IMR-90 (cell line): Measurements from ENCODE around the gene PIK3C2B. TPM values are rescaled to one million over a fixed set of nuclear protein-coding genes. Genes with fewer than 3 reads are reported as not detected.

Experiments
- ATAC-seq: fragments of 200-7000 bp; cut with Tn5 transposase; 2 replicates; pipeline ENCODE4 v1.9.1; 2020; ENCODE audit warnings: low read depth, mild to moderate bottlenecking, moderate library complexity
- BruUV-seq: library from RNA; stranded (reverse); fragments of 400-500 nt; replicated peaks from 2 replicates; lab custom pipeline; 2021; lab: Mats Ljungman, UMichigan
- CTCF ChIA-PET: fragments of 300-600 bp; formaldehyde crosslinking; extraction: SDS; loops from one replicate; lab custom pipeline; 2021; ENCODE audit warnings: antibody characterized with exemption; lab: Yijun Ruan, JAX
- POLR2A ChIA-PET: fragments of 300-600 bp; sonication (Branson Sonifier 250); formaldehyde crosslinking; loops from one replicate; lab custom pipeline; 2022; ENCODE audit warnings: antibody characterized with exemption; ENCODE audit not compliant: unreplicated experiment; lab: Charles Lee
- DNase-seq: peaks from one replicate; pipeline ENCODE4 v3.0.0; 2013
- H2AFZ ChIP-seq: replicated peaks from 2 replicates; pipeline ENCODE3; 2013; ENCODE audit warnings: low read length, mild to moderate bottlenecking; ENCODE audit not compliant: poor library complexity
- H2AK5ac ChIP-seq: 2 replicates; pipeline ENCODE4 v1.6.1; 2013; ENCODE audit warnings: low read depth, low read length, inconsistent platforms
- H2AK9ac ChIP-seq: replicated peaks from 2 replicates; pipeline ENCODE3; 2013; ENCODE audit warnings: mild to moderate bottlenecking, low read depth, low read length, moderate library complexity; ENCODE audit not compliant: poor library complexity
- H2BK120ac ChIP-seq: 2 replicates; pipeline ENCODE4 v1.6.1; 2013; ENCODE audit warnings: low read depth, low read length, inconsistent platforms
- H2BK15ac ChIP-seq: 3 replicates; pipeline ENCODE4 v1.6.1; 2013; ENCODE audit warnings: low read depth, low read length, inconsistent platforms
- H2BK20ac ChIP-seq: 2 replicates; pipeline ENCODE4 v1.6.1; 2013; ENCODE audit warnings: low read depth, mild to moderate bottlenecking, inconsistent platforms, low read length, moderate library complexity
- H2BK5ac ChIP-seq: 2 replicates; pipeline ENCODE4 v1.6.1; 2013; ENCODE audit warnings: mild to moderate bottlenecking, low read depth, low read length, inconsistent platforms; ENCODE audit not compliant: poor library complexity, severe bottlenecking
- H3K14ac ChIP-seq: replicated peaks from 2 replicates; pipeline ENCODE4 v1.6.1; 2013; ENCODE audit warnings: low read depth, low read length, inconsistent platforms
- H3K18ac ChIP-seq: 2 replicates; pipeline ENCODE4 v1.6.1; 2013; ENCODE audit warnings: low read depth, low read length, control low read depth
- H3K23ac ChIP-seq: 2 replicates; pipeline ENCODE4 v1.6.1; 2013; ENCODE audit warnings: low read depth, low read length, inconsistent platforms
- H3K27ac ChIP-seq: 2 replicates; pipeline ENCODE4 v1.5.1; 2013; ENCODE audit warnings: mild to moderate bottlenecking, control low read depth, low read length; ENCODE audit not compliant: insufficient read depth
- H3K27me3 ChIP-seq: 2 replicates; pipeline ENCODE4 v1.6.1; 2013; ENCODE audit warnings: low read length; ENCODE audit not compliant: control insufficient read depth, insufficient read depth
- H3K36me3 ChIP-seq: 2 replicates; pipeline ENCODE4 v1.6.1; 2013; ENCODE audit warnings: low read length, mixed read lengths; ENCODE audit not compliant: control insufficient read depth, insufficient read depth
- H3K4ac ChIP-seq: 2 replicates; pipeline ENCODE4 v1.6.1; 2013; ENCODE audit warnings: low read depth, low read length, inconsistent platforms
- H3K4me1 ChIP-seq: 2 replicates; pipeline ENCODE4 v1.6.1; 2013; ENCODE audit warnings: low read length, mixed read lengths; ENCODE audit not compliant: control insufficient read depth, insufficient read depth
- H3K4me2 ChIP-seq: 2 replicates; pipeline ENCODE4 v1.6.1; 2013; ENCODE audit warnings: low read depth, mild to moderate bottlenecking, control low read depth, low read length, moderate library complexity
- H3K4me3 ChIP-seq: 2 replicates; pipeline ENCODE4 v1.5.1; 2013; ENCODE audit warnings: low read depth, mild to moderate bottlenecking, control low read depth, low read length, moderate library complexity; ENCODE audit not compliant: insufficient read depth
- H3K56ac ChIP-seq: 2 replicates; pipeline ENCODE4 v1.6.1; 2013; ENCODE audit warnings: low read length, inconsistent platforms; ENCODE audit not compliant: insufficient read depth; ENCODE audit errors: extremely low read depth
- H3K79me1 ChIP-seq, 2 experiments: 2 replicates each; pipeline ENCODE4 v1.6.1; 2013; ENCODE audit warnings: low read length in 2 of 2, inconsistent platforms in 1 of 2, low read depth in 1 of 2
- H3K9ac ChIP-seq: 2 replicates; pipeline ENCODE4 v1.6.1; 2013; ENCODE audit warnings: low read depth, low read length, control low read depth
- H3K9me1 ChIP-seq: 2 replicates; pipeline ENCODE4 v1.6.1; 2013; ENCODE audit warnings: low read length, inconsistent platforms; ENCODE audit not compliant: insufficient read depth
- H3K9me3 ChIP-seq: 2 replicates; pipeline ENCODE4 v1.6.1; 2013; ENCODE audit warnings: low read length; ENCODE audit not compliant: control insufficient read depth, insufficient read depth
- H4K20me1 ChIP-seq: 2 replicates; pipeline ENCODE4 v1.6.1; 2013; ENCODE audit warnings: low read length, inconsistent platforms; ENCODE audit not compliant: insufficient read depth
- H4K5ac ChIP-seq: 2 replicates; pipeline ENCODE4 v1.6.1; 2013; ENCODE audit warnings: mild to moderate bottlenecking, low read depth, low read length, control low read depth
- H4K8ac ChIP-seq, 2 experiments: 2 replicates each; pipeline ENCODE4 v1.6.1; 2013; ENCODE audit warnings: low read depth in 2 of 2, low read length in 2 of 2, control low read depth in 1 of 2, inconsistent platforms in 1 of 2
- H4K91ac ChIP-seq: 2 replicates; pipeline ENCODE4 v1.6.1; 2013; ENCODE audit warnings: low read depth, low read length, inconsistent platforms; ENCODE audit not compliant: insufficient read depth
- CHD1 ChIP-seq: IDR thresholded peaks from 2 replicates; pipeline ENCODE4 v1.6.1; 2012; ENCODE audit warnings: low read depth, low read length, improper control_type of control experiment
- FOS ChIP-seq: fragments of 150-350 bp; IDR thresholded peaks from 2 replicates; pipeline ENCODE4 v1.6.1; 2016; ENCODE audit warnings: low read depth, low read length
- MAFK ChIP-seq: IDR thresholded peaks from 2 replicates; pipeline ENCODE4 v1.6.1; 2012; ENCODE audit warnings: low read depth, low read length, improper control_type of control experiment
- MXI1 ChIP-seq: IDR thresholded peaks from 2 replicates; pipeline ENCODE4 v1.6.1; 2012; ENCODE audit warnings: low read depth, mild to moderate bottlenecking, low read length, moderate library complexity, borderline replicate concordance
- NFE2L2 ChIP-seq: fragments of 150-350 bp; IDR thresholded peaks from 2 replicates; pipeline ENCODE4 v1.6.1; 2016; ENCODE audit warnings: low read depth, mild to moderate bottlenecking, low read length
- POLR2A ChIP-seq: IDR thresholded peaks from 2 replicates; pipeline ENCODE4 v1.6.1; 2012; ENCODE audit warnings: mild to moderate bottlenecking, low read depth, low read length
- RAD21 ChIP-seq: IDR thresholded peaks from 2 replicates; pipeline ENCODE4 v1.6.1; 2012; ENCODE audit warnings: low read length, improper control_type of control experiment
- WGBS, 2 experiments: methylation state at CpG; one replicate each; pipeline versions ENCODE4 v1.1.5 to v1.1.7; 2013; ENCODE audit warnings: missing lambda C conversion rate in 2 of 2; ENCODE audit not compliant: insufficient read length in 1 of 2; ENCODE audit errors: extremely low coverage in 2 of 2; 5-methylcytosine and 5-hydroxymethylcytosine counted together
- dilution Hi-C: fragments of 300-500 bp; cut with HindIII; formaldehyde crosslinking; loops from one replicate; pipeline ENCODE4 v1.14.3; 2018; ENCODE audit warnings: low sequenced_read_pairs; ENCODE audit not compliant: unreplicated experiment
- in situ Hi-C: fragments of 300-500 bp; cut with MboI; formaldehyde crosslinking; loops from 3 replicates; pipeline ENCODE4 v1.14.3; 2019; ENCODE audit warnings: low sequenced_read_pairs, inconsistent platforms, mixed read lengths
- intact Hi-C: fragments of 100-400 bp; cut with micrococcal nuclease; formaldehyde crosslinking; loops from 2 replicates; pipeline ENCODE4 v1.10.0; 2022
- polyA plus RNA-seq, 3 experiments: library from polyadenylated mRNA; depleted of rRNA; stranded (reverse); fragments of >200 nt; gene quantifications; 2 replicates each; pipeline ENCODE4 v1.2.3, GENCODE V29; 2012; ENCODE audit warnings: low replicate concordance in 1 of 3
- total RNA-seq: library from RNA; depleted of rRNA; stranded (reverse); fragments of >200 nt; gene quantifications from 2 replicates; pipeline ENCODE4 v1.2.3, GENCODE V29; 2012
- TF ChIP-seq, protein P1 (sequence below): fragments of 150-350 bp; IDR thresholded peaks from 2 replicates; pipeline ENCODE4 v1.6.1; 2017; ENCODE audit warnings: mild to moderate bottlenecking, antibody characterized with exemption, low read length, low read depth
- TF ChIP-seq, protein P2 (sequence below): fragments of 150-350 bp; IDR thresholded peaks from 2 replicates; pipeline ENCODE4 v1.6.1; 2016; ENCODE audit warnings: low read depth, mild to moderate bottlenecking, low read length, moderate library complexity, borderline replicate concordance
- TF ChIP-seq, protein P3 (sequence below): conservative IDR thresholded peaks from 2 replicates; pipeline ENCODE4 v1.5.1; 2012; ENCODE audit warnings: mild to moderate bottlenecking, low read depth, low read length, improper control_type of control experiment

PIK3C2B gene
- total and polyA plus RNA-seq, 2 of the 4 experiments (the other 2 are of a cell fraction) = 1.1 to 2.9 TPM

DNA sequence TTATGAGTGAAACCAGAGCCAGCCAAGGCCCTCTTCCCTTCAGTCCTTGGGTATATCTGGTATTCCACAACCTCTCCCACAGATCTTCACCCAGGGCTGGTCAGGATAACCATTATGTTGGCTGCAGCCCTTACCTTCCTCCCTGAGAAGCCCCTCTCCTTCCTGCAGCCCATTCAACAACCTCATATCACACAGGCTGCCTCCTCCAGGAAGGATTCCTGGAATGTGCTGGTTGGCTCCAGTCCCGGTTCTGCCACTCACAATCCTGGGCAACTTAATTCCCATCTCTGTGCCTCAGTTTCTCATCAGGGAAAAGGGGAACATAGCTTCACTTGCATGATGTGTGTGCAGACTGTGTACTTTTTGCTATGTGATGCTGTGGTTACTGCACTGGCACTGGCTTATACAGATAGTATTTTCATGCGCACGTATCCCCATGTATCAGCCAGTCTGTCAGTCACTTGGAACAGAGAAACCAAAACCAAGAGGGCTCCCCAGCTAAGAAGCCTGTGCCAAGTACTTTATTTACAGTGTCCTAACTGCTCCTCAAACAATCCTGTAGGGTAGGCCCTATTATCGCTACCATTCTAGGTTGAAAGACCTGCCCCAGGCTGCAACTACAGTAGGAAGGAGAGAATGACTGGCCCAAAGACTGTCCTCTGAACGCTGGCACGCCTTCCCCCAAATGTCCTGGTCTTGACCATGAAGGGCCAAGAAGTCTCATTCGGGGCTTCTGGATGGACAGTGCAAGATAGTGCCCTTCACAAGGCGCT, 43.1 kb downstream of the PIK3C2B start:
- H3K4ac ChIP-seq = no peak overlapping the region
- 77% methylated on average over 3 of the region's 8 CpGs; no CpG with 5 or more reads in 1 of the 2 experiments for WGBS, 2 experiments
- H3K23ac ChIP-seq = no peak overlapping the region
- DNase-seq (no peak), ATAC-seq (no peak)
- no peaks in the 10 kb centered on the region for H3K9me3 ChIP-seq
- in situ Hi-C loops (no loop called here), dilution Hi-C loops (no loop called here), intact Hi-C loops (no loop called here)
- CTCF ChIA-PET = no interaction called here
- H3K4me3 ChIP-seq = no peak overlapping the region
- H3K27me3 ChIP-seq = no peaks in the 10 kb centered on the region
- no peak overlapping the region for H3K14ac ChIP-seq
- H2AK9ac ChIP-seq = no peak overlapping the region
- no peak overlapping the region for H3K9ac ChIP-seq
- no peaks in the 10 kb centered on the region for H3K4me1 ChIP-seq
- no peak overlapping the region for H3K56ac ChIP-seq
- no peak overlapping the region for H2AK5ac ChIP-seq
- no peak overlapping the region for H4K8ac ChIP-seq
- no peak overlapping the region for H2AFZ ChIP-seq
- no TSS peak for BruUV-seq
- H2BK15ac ChIP-seq = no peak overlapping the region
- no peak overlapping the region for H3K4me2 ChIP-seq
- peaks cover 9% of the 10 kb centered on the region; the same call in 1 of the 2 replicates for H3K36me3 ChIP-seq
- no peak overlapping the region for H2BK5ac ChIP-seq
- POLR2A ChIA-PET = no interaction called here
- no peak overlapping the region for H3K27ac ChIP-seq
- no peak overlapping the region for H2BK20ac ChIP-seq
- H4K5ac ChIP-seq = no peak overlapping the region
- H2BK120ac ChIP-seq = no peak overlapping the region
- H3K79me1 ChIP-seq = no peaks in the 10 kb centered on the region
- H3K18ac ChIP-seq = no peak overlapping the region
- H3K9me1 ChIP-seq = no peaks in the 10 kb centered on the region
- H4K20me1 ChIP-seq = no peaks in the 10 kb centered on the region
- no peak overlapping the region for H4K91ac ChIP-seq
- TF ChIP-seq, protein P1, sequence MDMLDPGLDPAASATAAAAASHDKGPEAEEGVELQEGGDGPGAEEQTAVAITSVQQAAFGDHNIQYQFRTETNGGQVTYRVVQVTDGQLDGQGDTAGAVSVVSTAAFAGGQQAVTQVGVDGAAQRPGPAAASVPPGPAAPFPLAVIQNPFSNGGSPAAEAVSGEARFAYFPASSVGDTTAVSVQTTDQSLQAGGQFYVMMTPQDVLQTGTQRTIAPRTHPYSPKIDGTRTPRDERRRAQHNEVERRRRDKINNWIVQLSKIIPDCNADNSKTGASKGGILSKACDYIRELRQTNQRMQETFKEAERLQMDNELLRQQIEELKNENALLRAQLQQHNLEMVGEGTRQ = no peak
- no peak for TF ChIP-seq FOS
- TF ChIP-seq MAFK = no peak
- no peak for TF ChIP-seq RAD21
- TF ChIP-seq, protein P2, sequence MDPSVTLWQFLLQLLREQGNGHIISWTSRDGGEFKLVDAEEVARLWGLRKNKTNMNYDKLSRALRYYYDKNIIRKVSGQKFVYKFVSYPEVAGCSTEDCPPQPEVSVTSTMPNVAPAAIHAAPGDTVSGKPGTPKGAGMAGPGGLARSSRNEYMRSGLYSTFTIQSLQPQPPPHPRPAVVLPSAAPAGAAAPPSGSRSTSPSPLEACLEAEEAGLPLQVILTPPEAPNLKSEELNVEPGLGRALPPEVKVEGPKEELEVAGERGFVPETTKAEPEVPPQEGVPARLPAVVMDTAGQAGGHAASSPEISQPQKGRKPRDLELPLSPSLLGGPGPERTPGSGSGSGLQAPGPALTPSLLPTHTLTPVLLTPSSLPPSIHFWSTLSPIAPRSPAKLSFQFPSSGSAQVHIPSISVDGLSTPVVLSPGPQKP = no peak
- TF ChIP-seq MXI1 = no peak
- no peak for TF ChIP-seq CHD1
- no peak for TF ChIP-seq NFE2L2
- TF ChIP-seq, protein P3, sequence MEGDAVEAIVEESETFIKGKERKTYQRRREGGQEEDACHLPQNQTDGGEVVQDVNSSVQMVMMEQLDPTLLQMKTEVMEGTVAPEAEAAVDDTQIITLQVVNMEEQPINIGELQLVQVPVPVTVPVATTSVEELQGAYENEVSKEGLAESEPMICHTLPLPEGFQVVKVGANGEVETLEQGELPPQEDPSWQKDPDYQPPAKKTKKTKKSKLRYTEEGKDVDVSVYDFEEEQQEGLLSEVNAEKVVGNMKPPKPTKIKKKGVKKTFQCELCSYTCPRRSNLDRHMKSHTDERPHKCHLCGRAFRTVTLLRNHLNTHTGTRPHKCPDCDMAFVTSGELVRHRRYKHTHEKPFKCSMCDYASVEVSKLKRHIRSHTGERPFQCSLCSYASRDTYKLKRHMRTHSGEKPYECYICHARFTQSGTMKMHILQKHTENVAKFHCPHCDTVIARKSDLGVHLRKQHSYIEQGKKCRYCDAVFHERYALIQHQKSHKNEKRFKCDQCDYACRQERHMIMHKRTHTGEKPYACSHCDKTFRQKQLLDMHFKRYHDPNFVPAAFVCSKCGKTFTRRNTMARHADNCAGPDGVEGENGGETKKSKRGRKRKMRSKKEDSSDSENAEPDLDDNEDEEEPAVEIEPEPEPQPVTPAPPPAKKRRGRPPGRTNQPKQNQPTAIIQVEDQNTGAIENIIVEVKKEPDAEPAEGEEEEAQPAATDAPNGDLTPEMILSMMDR = no peak
- no peak for TF ChIP-seq POLR2A
